Activated B cell treated with CpG ODN at 0.5 μM for 24 hours (primary cell): Measurements from ENCODE around the gene LRRC55. TPM values are rescaled to one million over a fixed set of nuclear protein-coding genes. Genes with fewer than 3 reads are reported as not detected.

ENCODE experiments used
- total RNA-seq: library from RNA; stranded (reverse); gene quantifications from 2 replicates; pipeline ENCODE4 v1.2.3, GENCODE V29; 2022

Gene LRRC55
- total RNA-seq, 1 donor from 2014 or later = not detected

Other genes with a start within 250 kb of the LRRC55 start
- not detected in 2 replicates for gene OR5AK2, start 193.0 kb upstream of the LRRC55 start, total RNA-seq
- not detected in 2 replicates for gene APLNR, start 55.3 kb downstream of the LRRC55 start, total RNA-seq
- 13.9 and 14.3 TPM in 2 replicates for gene TNKS1BP1, start 143.0 kb downstream of the LRRC55 start, total RNA-seq
- 120 and 127 TPM in 2 replicates for gene SSRP1, start 153.9 kb downstream of the LRRC55 start, total RNA-seq
- not detected in 2 replicates for gene P2RX3, start 156.4 kb downstream of the LRRC55 start, total RNA-seq
- not detected in 2 replicates for gene PRG3, start 199.2 kb downstream of the LRRC55 start, total RNA-seq
- gene PRG2, start 208.7 kb downstream of the LRRC55 start, total RNA-seq = 0.76 and 1.1 TPM in 2 replicates
- 213 and 237 TPM in 2 replicates for gene SLC43A3, start 245.2 kb downstream of the LRRC55 start, total RNA-seq